Lung microvascular endothelial cell (primary cell): ENCODE measurements around the gene CST11. TPM values are rescaled to one million over a fixed set of nuclear protein-coding genes. Genes with fewer than 3 reads are reported as not detected.

Experiments used
- DNase-seq, 2 donors: peaks; one replicate each; pipeline versions ENCODE4 v3.0.0 to v3.0.0-alpha.2; 2010; ENCODE audit warnings: low read depth in 2 of 2
- total RNA-seq: library from RNA; depleted of rRNA; stranded (reverse); fragments of >200 nt; gene quantifications from 2 replicates; pipeline ENCODE4 v1.2.1, GENCODE V29; 2014

Gene CST11
- total RNA-seq, 1 donor from 2014 or later, result not detected

DNA sequence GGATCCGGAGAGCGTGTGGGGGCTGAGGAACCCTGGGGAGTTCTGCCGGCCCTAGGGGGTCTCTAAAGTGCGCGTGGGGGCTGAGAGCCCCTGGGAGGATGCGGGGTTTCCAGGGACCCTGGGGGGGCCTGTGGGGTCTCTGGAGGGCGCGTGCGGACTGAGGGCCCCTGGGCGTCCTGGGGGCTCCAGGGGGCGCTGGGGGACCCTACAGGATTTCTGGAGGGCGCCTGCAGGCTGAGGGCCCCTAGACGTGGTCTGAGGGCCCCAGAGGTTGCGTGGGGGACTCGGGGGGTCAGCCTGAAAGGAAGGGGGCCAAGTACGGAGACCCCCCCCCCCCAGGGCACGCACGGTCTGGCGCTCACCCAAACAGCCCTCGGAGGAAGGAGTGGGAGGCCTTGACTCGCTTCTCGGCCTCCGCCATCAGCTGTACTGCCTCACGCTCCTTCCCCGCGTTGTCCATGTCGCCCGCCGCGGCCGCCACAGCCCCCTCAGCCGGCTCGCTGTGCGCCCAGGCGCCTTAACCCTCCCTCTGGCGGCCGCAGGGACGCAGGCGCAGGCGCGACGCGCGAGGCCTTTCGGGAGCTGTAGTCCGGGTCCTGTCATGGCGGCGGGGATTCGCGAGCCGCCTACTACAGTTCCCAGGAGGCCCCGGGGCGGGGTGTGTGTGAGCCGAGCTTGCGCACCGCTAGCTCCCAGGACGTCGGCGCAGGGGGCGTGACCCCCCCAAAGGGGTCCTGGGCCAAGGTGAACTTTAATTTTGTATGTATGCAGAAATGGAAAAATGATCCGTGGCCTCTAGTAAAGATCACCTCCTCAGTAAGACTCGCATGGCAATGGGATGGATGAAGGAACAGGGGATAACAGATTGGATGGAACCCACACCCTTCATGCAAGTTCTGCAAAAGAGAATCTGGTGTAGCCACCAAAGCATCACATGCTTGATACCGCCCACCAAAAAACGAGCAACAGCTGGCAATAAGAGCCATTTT, 31.4 kb downstream of the CST11 start, which contains the start of gene NAPB:
TSS of gene NAPB (minus strand) at position 546 of the 989 bp plus-strand sequence. CDS start at position 460, 86 bp downstream.
- peak; percentile 94 to 95 for DNase-seq

DNA sequence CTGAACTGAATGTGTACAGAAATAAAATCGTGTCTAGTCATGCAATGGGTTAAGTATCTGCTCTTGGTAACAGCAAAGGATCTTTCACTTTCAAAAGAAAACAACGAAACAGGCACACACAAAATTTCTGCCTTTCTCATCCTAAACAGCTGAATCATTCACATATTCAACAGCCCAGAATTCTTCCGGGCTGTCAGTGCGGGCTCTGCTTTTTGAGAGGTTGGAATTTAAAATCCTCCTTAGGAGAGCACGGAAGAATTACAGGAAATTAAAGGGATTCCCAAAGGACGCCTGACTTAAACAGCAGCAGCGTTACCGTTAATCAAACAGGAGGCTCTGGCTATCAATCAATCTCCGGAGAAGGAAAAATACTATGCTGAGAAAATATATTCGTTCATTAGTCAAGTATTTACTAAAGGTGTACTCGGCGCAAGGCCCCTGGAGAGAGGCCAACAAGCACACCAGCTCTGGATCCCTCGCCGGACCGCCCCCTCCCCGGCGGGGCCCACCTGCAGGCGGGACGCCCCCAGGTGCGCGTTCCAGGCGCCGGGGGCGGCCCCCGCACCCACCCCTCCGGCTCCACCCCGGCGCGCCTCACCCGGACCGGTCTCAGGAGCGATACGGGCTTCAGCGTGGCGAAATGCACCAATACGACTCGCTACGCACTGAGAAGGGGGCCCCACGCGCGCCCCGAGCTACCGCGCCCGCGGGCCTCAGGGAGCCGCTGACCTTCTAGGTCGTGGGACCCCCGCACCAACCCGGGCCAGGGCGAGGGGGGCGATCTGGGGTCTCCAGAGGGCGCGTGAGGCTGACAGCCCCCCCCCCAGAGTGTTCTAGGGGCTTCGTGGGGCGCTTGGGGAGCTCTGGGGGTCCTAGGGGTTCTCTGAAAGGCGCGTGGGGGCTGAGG, 32.4 kb downstream of the CST11 start:
- DNase-seq, result peak; percentile 40 to 50

DNA sequence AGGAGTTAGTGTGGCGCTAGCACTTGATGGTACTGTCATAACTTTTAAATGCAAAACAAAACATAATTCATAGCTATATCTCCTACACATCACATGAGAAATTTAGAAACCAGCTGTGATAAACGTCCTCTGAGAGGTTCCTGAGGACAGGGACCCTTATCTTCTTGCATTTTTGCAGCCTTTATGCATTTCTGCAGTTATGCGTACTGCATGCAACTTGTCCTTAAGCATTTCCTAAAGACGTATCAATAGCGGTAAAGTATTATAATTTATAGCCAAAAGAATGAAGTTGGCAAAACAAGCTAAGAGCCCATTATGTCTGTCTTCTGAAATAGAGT, 33.0 kb downstream of the CST11 start:
- no peak for DNase-seq

DNA sequence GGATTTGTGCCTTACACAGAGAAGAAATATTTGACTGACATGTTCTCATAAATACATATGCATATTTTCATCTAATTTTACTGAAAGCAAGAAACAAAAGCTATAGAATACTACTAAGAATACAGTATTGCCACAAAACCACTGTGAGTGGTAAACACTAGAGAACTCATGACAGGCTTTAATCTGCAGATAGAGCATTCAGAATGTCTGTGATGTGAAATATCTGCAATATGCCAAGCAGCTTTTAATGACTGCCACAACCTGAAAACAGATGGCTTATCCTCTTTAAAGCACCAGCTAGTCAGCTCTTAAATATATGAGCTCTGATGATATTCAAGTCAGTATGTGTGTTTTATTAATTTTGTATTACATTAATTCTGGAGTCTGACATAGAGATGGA, 34.8 kb downstream of the CST11 start:
- no peak for DNase-seq

DNA sequence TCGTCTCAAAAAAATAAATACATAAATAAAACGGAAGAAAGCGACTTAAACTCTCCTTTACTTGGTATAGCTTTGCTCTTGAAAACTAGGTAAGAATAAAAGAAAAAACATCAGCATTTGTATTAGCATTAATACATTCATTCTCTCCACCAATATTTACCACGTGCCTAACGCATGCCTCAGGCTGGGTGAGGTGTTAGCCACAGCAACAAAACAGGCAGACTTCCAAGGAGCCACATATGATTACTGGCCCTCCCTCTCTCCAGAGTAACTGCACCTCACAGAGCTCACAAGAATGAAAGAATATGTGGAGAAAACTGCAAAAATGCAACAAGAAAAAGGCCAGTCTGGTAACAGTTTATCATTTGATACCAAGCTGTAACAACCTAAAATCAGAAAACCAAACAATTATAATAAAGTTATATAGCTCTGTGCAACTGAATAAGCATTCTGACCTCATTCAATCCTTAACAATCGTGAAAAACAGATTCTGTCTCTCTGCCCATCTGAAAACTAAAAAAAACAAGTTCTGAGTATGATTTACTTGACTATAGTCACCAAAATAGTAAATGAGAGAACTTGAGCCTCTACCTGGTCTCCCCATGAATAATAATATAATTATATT, 36.6 kb downstream of the CST11 start:
- DNase-seq, result no peak

DNA sequence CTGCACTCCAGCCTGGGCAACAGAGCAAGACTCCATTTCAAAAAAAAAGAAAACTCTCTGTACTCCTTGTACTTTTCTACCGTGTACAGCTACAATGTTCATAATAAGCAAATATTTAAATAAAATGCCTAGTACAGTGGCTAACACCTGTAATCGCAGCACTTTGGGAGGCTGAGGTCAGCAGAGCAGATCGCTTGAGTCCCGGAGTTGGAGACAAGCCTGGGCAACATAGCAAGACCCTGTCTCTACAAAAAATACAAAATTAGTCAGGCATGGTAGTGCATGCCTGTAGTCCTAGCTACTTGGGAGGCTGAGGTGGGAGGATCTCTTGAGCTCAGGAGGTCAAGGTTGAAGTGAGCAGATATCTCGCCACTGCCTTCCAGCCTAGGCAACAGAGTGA, 37.1 kb downstream of the CST11 start:
- no peak for DNase-seq

DNA sequence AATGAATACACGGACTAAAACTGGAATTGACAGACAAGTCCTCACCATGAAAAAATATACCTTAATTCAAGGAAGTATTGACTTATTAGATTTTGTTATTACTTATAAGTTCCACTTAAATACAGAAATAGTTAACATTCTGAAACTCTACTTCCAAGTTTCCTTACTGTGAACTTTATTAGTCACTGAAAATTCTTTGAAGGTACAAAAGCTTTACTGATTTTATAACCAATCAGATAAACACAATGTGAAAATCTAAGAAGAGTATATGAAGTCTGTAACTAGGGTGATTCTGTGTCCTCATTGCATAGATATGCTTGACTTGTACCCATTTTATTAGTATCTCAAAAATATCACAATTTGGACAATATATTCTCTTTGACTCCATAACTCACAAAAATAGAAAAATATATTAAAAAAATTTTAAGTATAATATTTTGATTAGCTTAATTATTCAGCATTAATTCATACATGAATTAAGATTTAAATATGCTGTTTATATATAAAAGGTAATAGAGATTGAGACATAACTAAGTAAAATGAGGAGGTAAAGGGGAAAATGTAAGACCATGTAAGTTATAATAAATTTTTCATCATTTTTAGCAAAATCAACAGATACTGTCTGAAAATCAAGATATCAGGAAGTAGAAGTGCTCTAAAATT, 38.0 kb downstream of the CST11 start:
- DNase-seq, result no peak

DNA sequence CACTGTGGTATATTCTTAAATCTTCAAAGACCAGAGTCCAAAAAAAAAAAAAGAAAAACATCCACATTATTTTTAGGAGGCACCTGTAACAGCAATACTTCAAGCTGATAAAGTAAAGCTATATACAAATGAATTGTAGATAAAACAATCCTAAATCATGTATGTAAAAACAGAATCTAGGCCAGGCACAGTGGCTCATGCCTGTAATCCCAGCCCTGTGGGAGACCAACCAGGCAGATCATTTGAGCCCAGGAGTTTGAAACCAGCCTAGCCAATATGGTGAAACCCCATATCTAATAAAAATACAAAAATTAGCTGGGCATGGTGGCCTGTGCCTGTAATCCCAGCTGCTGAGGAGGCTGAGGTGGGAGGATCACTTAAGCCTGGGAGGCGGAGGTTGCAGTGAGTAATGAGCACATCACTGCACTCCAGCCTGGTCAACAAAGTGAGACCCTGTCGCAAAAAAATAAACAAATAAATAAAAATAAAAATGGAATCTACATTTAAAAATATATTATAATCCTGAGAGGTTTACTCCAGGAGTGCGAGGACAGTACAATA, 38.7 kb downstream of the CST11 start:
- no peak for DNase-seq

DNA sequence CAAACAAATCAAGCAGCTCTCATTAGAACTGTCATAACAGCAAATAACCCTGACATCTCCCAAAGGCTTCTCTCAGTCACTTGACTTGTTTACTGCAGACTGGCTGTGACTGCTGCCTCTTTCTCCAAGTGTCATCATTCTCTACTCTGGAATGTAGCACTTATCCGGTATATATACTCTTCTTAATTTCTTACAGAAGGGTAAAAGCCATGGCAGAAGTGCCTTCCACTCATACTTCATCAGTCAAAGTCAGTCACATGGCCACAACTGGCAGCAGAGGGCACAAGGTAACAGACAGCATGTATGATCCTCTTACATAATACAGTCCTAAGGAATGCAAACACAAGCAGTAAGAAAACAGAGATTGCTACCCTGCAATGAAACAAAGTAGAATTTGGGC, 40.6 kb downstream of the CST11 start:
- no peak for DNase-seq

DNA sequence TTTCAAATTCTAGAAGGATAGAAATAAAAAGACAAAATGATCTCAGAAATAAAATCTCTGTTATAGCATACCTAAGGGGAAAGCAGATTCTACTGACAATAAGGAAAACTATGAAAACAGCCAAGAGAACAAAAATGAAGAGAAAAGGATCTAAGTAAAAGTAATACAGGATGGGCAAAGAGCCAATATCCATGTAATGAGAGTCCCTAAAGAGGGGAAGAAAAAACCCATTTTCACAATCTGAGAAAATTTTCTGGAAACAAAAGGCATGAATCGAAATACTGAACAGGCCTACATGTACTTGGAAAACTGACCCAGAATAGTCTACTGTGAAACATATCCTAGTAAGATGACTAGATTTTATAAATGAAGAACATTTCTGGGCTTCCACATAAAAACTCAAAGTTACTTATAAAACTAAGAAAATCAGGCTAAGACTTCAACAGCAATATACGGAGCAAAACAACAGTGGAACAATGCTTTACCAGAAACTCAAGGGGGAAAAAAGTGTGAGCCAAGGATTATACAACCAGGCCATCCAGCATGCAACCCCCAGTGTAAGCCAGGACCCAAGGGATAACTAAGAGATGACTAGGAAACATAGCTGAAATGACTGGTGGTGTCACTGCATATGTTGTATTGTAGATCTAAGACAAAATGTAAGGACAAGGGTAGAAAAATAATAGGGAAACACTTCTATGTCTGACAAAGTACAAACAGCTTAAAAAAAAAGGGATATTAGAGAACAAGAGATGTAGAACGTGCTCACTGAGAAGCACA, 41.6 kb downstream of the CST11 start:
- DNase-seq, result no peak

DNA sequence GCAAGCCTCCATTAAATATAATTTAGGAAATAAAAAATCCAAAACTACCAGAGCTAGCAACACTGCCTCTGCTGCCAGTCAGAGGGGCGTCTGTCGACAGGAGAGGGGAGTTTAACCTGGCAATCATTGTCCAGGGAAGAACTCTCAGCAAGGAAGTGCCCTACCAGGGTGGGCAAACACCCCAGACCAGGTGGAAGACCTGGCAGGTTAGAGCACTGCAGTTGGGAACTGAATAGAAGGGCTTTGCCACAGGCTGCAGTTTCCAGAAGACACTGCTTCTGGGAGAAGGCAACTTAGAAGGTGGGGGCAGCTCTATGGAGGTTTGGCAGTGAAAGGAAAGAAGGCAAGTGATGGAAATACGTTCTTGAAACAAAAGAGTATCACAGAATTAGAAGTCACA, 42.9 kb downstream of the CST11 start:
- no peak for DNase-seq

DNA sequence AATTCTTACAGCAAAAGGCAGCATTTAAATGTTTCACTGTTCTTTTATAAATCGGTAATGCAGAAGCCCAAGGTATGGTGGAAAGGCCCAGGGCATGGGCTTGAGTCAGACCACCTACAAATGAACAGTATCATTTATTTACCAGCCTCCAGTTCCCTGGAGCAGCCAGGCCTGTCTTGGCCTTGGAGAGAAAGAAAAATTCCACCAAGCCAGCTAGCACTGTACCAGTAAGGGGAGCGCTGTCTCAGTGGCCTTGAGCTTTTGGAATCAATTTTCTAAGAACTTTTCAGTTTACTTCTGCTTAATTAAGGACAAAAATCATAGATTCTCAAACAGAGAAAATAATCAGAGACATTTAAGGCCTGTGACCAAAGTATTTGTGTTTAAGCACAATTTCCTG, 43.7 kb downstream of the CST11 start:
- DNase-seq, result no peak

DNA sequence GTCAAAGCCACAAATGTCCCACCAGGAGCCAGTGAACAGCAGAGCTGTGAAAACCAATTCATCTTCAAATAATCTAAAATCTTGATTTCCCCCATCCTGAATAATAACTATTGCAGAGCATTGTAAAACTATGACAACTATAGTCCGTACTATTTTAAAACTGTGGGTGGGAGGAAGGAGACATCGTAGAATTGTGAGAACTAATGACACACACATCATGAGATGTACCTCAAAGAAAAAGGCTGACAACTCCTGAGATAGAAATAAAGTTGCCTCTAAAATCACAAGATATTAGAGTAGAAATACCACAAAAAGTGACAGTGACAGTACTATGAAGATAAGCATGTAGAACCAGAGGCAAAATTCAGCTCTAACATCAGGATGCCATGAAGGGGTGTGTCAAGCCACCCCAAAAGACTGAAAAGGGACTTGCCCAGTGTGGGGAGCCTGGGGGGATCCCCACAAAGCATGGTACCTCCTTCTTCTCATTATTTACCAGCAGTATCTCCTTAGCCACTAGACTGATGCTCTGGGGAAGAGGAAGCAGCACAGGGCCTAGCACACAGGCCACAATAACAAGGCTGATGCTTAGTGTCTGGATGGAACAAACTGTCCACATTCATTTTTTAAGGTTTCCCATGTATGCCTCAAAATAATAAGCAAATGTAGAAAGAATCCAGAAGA, 44.8 kb downstream of the CST11 start:
- DNase-seq, result no peak

DNA sequence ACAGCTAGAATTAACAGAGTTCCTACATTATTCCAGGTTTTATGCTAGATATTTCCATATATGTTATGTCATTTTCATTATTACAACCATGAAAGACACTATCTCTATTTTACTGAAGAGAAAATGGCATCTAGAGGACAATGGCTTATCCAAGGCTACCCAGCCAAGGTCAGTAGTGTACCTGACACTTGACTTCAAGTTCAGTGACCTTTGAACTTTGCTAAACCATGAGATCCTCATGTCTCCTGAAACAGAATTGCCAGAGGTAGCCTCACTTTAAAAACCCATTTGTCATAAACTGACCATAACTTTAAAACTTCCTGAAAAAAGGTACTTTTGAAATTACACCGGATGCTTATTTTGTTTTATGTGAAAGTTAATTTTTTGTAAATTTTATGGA, 45.8 kb downstream of the CST11 start:
- DNase-seq, result no peak

DNA sequence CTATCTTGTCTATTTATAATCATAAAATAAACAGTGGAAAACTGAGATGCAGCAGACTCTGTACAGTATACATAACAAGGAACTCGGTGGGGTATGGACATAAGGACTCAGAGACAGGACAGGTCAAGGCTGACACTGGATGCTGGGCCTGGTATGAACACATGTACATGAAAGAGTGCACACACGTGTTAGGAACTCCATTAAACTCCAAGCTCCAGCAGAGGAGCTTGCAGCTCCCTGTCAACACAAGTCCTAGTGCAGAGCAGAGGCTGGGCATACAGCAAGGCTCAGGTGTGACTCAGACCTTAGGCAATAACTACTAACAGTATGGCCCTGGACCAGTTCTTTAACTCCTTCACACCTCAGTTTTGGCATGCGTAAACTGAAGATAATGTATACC, 48.5 kb downstream of the CST11 start:
- no peak for DNase-seq

DNA sequence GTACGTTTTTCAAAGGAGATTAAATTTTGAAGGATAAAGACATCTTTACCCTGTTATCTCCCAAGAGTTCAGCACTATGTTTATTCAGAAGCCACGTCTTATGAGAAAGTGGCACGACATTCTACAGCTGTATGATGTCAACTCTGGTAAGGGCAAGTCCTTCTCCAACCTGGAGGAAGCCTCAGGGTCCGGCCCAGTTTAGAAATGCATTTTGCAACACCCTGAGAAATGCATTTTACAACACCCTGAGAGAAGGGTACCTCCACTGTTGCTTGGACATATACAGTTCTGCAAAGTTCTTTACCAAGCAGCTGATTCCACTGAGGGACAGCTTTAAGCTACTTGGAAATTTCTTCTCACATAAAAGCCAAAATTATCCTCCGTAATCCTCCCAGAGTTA, 48.9 kb downstream of the CST11 start:
- DNase-seq, result no peak

DNA sequence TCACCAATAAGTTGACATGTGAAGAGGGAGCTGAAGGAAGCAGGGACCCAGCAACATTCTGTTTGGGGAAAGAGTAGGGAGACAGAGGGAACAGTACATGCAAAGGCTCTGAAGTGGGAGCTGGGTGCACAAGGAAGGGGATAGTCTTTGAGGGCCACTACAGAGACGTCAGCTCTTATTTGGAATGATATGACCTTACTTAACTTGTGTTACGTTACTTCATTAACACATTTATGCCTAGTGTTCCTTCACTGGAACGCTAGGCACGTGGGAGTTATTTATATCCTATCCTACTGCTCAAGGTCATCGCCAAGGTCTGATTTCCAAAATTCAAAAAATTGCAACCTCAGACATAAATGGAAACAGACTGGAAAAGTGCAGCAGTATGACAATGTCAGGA, 51.6 kb downstream of the CST11 start:
- DNase-seq, result no peak
